Epithelial cell of proximal tubule (primary cell): Measurements from ENCODE around the gene ETS1. TPM values are rescaled to one million over a fixed set of nuclear protein-coding genes. Genes with fewer than 3 reads are reported as not detected.
A peak's percentile ranks its signal among the peaks of the same experiment; 100 is the strongest.

Source experiments
- DNase-seq: peaks from one replicate; pipeline ENCODE4 v3.0.0-alpha.2; 2011; ENCODE audit warnings: low read depth
- H3K4me3 ChIP-seq: 2 replicates; pipeline ENCODE4 v1.5.1; 2011; ENCODE audit warnings: low read depth, mild to moderate bottlenecking, low read length
- total RNA-seq: library from RNA; depleted of rRNA; stranded (reverse); fragments of >200 nt; gene quantifications from 2 replicates; pipeline ENCODE4 v1.2.3, GENCODE V29; 2015
- TF ChIP-seq, protein P1 (sequence below): conservative IDR thresholded peaks from 2 replicates; pipeline ENCODE4 v1.5.1; 2012; ENCODE audit warnings: low read depth, mild to moderate bottlenecking, low read length

Gene ETS1
- total RNA-seq, 1 donor from 2014 or later: 76.5 TPM

DNA sequence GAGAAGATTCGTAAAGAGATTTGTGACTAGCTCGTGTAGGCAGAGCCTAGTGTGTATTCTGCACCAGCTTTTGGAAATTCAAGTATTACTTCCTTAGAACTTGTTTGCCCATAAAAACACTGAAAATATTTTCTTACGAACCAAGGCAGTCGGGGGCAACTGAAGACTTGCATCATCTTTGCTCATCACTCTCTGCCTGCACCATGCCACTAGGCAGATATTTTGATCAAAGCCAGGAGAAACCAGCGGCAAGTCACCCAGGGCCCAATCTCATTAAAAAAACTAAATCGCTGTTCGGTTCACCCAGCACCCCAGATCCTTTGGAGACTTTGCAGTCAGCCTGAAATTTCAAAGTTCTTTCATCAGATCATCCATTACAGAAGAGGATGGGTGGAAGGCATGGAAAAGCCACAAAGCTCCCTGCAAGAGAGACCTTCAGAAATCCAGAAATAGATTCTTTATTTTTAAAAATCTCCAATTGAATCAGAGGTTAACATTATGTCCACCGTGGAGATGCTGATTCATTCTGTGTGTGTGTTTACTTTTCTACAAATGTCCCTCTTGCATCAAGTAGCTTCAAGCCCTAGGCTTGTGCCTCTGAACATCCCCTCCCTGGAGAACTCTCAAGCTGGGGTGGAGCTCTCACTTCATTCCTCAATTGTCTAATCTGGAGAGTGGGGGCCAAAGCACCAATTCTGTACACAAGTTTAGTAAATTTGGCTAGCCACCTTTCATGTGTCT is 78.4 kb downstream of the ETS1 start:
- TF ChIP-seq, protein P1, sequence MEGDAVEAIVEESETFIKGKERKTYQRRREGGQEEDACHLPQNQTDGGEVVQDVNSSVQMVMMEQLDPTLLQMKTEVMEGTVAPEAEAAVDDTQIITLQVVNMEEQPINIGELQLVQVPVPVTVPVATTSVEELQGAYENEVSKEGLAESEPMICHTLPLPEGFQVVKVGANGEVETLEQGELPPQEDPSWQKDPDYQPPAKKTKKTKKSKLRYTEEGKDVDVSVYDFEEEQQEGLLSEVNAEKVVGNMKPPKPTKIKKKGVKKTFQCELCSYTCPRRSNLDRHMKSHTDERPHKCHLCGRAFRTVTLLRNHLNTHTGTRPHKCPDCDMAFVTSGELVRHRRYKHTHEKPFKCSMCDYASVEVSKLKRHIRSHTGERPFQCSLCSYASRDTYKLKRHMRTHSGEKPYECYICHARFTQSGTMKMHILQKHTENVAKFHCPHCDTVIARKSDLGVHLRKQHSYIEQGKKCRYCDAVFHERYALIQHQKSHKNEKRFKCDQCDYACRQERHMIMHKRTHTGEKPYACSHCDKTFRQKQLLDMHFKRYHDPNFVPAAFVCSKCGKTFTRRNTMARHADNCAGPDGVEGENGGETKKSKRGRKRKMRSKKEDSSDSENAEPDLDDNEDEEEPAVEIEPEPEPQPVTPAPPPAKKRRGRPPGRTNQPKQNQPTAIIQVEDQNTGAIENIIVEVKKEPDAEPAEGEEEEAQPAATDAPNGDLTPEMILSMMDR: no peak
- DNase-seq: no peak
- no peak overlapping the region for H3K4me3 ChIP-seq

DNA sequence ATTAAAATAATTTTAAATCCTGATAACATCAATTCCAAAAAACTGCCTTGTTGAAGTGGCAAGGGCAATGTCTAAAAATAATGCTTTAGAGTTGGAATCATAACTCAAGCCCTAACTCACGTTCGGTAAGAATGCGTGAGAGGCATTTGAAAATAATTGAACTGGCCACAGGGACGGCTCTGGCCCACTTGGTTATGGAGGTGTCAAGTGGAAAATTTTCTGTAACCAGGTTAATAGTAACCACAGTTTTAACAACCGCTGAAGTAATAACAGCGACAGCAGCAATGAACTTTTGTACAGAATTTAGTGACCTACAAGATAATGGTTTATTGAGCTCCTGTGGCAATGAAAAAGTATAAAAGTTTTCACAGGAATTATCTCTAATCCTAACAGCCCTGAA is 79.4 kb downstream of the ETS1 start:
- H3K4me3 ChIP-seq: peak overlapping the region; percentile 43
- no peak for DNase-seq
- TF ChIP-seq, protein P1: no peak

DNA sequence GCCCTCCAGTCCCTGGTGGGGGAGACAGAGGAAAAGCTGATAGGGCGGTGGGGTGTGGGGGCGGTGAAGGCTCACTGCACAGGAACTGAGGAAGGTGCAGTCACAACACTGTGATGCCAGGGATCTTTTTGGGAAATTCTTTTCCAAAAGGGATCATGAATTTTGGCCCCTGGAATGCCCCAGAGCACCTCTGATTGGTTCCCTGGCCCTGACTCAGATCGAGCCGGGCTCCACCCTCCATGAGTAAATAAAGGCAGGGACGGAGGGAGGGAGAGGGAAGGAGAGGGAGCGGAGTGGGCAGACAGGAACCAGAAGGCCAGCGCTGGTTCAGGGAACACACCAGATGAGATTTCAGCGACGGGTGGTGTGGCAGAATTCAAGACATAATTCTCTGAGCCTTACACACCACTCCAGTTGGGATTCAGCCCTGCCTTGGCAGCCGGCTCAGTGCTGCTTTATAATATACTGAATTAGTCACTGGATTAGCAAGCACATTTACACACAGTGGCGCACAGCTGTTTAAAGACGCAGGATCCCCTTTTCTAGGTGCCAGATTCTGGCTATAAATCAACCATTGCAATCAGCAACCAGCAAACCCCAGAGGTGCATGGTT is 80.3 kb downstream of the ETS1 start:
- TF ChIP-seq, protein P1: no peak
- DNase-seq: no peak
- H3K4me3 ChIP-seq: peak overlapping the region; percentile 43

DNA sequence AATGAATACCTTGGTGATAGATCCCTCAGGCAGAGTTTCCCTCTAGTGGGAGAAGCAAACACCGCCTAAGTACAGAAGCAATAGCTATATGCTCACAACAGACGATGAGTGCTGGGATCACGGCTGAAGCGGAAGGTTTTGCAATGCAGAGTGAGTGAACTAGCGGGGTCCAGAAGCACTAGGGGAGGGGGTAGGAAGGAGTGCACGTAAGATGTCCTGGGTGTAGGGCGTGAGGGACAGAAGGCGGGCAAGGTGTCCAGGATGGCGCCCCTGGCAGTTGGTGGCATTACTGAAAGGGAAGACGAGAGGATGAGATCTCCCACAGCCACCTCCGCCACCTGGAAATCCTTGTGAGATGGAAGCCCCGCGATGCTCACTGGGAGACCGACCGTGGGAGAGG is 81.0 kb downstream of the ETS1 start:
- no peak for DNase-seq
- TF ChIP-seq, protein P1: no peak
- no peak overlapping the region for H3K4me3 ChIP-seq

DNA sequence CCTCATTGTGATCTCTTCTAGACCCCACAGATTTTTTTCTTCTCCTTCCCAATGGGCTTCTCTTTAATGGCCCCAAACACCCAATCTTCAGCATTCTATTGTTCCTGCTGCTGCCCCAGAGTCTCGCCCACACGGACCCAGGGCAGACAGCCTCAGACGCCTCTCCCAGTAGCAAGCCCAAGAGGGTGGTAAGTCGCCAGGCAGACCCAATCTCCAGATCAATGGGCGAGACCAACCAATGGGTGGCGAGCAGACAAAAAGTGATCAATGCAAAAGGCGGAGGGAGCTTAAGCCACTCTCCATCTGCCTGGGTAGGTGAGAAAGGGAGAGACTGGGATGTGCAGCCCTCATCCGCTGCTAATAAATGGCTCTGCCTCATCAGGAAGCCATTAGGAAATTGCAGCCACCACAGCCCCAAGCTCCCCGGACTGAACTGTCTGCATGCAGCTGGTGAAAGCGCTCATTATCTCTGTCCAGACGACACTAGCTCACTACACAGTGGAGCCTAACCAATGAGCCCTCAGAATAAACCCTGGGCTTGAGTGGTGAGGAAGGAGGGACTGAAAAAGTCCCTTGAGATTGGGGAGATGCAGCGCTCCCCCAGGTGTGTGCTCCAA is 81.8 kb downstream of the ETS1 start:
- H3K4me3 ChIP-seq: no peak overlapping the region
- no peak for DNase-seq
- TF ChIP-seq, protein P1: no peak

DNA sequence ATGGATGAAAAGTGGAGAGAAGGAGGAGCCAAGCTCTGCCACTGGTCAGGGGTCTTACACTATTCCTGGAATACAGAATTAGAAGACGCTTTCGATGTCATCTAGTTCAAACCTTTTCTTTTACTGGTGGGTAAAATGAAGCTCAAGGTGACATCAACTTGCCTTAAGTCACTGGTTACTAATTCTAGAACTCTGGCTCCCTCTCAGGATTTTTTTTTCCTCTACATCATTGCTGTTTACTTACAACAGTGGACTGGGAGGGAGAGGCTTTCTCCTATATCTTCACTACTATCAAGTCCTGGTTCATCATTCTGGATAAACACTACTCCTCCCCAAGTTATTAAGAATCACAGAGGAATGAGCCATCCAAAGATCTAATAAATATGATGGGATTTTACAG is 82.9 kb downstream of the ETS1 start:
- no peak for DNase-seq
- no peak overlapping the region for H3K4me3 ChIP-seq
- TF ChIP-seq, protein P1: no peak
